ENCODE results near the gene PDC. TPM values are rescaled to one million over a fixed set of nuclear protein-coding genes. Genes with fewer than 3 reads are reported as not detected.

PDC gene
- total RNA-seq, result not detected

DNA sequence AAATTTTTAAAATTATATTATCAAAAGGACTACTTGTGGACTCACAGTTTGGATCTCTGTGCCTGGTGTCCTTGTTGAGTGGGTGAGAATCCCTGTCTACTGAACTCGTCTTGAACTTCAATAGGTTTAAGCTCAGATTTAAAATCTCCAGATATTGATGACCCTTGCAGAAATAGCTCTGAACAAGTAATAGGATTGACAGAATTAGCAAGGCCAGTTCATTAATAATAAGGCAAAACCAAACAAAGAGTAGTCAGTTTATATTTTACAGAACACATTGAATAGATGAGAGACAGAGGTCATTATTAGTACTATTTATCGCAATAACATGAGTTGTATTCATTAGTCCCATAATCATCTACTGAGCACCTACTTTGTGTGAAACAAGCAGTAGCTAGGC lies at the start of gene PDC:
Gene PDC, minus strand, starts transcription at position 101 of the 400 bp plus-strand sequence. CDS start 11,655 bp downstream, outside the sequence.
- intact Hi-C loops (cut with DNase I; ENCODE audit: low total_unique reads), result no loop called here
- no peak within 1 kb of the TSS for H3K4me3 ChIP-seq
- no peaks in the 10 kb centered on the region for H3K4me1 ChIP-seq
- TF ChIP-seq, protein P1, sequence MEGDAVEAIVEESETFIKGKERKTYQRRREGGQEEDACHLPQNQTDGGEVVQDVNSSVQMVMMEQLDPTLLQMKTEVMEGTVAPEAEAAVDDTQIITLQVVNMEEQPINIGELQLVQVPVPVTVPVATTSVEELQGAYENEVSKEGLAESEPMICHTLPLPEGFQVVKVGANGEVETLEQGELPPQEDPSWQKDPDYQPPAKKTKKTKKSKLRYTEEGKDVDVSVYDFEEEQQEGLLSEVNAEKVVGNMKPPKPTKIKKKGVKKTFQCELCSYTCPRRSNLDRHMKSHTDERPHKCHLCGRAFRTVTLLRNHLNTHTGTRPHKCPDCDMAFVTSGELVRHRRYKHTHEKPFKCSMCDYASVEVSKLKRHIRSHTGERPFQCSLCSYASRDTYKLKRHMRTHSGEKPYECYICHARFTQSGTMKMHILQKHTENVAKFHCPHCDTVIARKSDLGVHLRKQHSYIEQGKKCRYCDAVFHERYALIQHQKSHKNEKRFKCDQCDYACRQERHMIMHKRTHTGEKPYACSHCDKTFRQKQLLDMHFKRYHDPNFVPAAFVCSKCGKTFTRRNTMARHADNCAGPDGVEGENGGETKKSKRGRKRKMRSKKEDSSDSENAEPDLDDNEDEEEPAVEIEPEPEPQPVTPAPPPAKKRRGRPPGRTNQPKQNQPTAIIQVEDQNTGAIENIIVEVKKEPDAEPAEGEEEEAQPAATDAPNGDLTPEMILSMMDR (IDR thresholded peaks at IDR 0.05), result no peak
- H3K9me3 ChIP-seq, result no peaks in the 10 kb centered on the region
- no peaks in the 10 kb centered on the region for H3K36me3 ChIP-seq
- no peaks in the 10 kb centered on the region for H3K27me3 ChIP-seq
- no peak for DNase-seq
- no peak within 1 kb of the TSS for H3K27ac ChIP-seq

DNA sequence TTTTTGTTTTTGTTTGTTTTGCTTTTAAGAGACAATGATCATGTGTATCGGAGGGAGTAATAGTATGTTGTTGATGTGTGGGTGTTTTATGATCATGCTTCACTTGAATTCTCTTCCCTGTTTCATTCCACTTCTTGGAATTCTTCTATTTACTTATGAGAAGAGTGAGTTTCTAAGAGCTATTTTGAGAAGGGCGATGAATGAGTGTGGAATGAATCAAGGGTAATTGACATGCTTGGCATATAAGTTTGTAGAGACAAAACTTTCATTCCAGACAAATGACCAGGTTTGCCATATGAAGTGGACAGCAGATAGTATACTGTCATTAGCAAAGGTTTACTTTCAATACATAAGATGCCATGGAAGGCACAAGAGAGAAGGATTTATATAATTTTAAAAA lies 42.3 kb upstream of the PDC start:
- TF ChIP-seq, protein P1 (IDR thresholded peaks at IDR 0.05), result no peak
- H3K9me3 ChIP-seq, result peaks cover 0 to 5% of the 10 kb centered on the region in 2 donors
- H3K36me3 ChIP-seq, result no peaks in the 10 kb centered on the region
- no peaks in the 10 kb centered on the region for H3K27me3 ChIP-seq
- H3K4me1 ChIP-seq, result no peaks in the 10 kb centered on the region
- no peak for DNase-seq
- no peak overlapping the region for H3K4me3 ChIP-seq
- intact Hi-C loops (cut with DNase I; ENCODE audit: low total_unique reads), result no loop called here
- no peak overlapping the region for H3K27ac ChIP-seq

DNA sequence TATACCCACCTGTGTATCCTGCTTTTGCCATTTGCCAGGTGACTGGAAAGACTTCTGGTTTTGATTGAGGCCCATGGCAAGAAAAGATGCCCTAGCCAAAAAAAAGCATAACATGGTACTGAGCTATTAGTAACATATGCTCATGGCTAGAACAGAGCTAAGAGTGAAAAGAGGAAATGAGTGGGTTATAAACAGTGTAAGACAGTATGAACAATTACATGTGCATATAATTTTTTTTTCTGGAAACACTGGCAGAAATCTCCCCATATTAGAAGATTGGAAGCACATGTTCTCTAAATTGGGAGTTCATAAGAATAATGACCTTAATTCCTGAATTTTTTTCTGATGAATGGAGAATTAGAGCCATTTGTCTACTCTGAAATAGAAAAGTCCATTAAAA lies 41.2 kb upstream of the PDC start:
- Histone ChIP-seq H3K36me3 (no peaks in the 10 kb centered on the region), H3K27ac (no peak overlapping the region), H3K9me3 (peaks cover 0 to 5% of the 10 kb centered on the region in 2 donors), H3K4me1 (no peaks in the 10 kb centered on the region), H3K4me3 (no peak overlapping the region), H3K27me3 (no peaks in the 10 kb centered on the region)
- no peak for DNase-seq
- TF ChIP-seq, protein P1 (IDR thresholded peaks at IDR 0.05), result no peak
- TF ChIP-seq POLR2A (IDR thresholded peaks at IDR 0.05), result no peak
- intact Hi-C loops (cut with DNase I; ENCODE audit: low total_unique reads), result no loop called here

DNA sequence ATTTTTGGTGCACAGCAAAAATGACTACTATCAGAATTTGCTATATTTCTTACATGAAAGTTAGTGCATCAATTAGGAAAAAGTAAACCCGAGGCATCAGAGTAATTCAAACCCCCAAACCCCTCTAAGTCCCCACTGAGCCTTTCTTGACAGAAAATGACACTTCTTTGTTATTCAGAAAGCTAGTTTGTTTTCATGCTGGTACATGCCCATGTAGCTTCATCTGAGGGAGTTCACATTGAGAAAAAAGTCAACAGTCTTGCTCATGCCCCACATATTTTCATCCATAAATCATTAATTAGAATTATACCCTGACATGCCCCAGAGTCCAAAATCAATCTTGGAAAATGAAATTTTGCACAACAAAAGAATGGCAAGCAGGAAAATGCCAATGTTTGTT lies 39.9 kb upstream of the PDC start:
- TF ChIP-seq, protein P1 (IDR thresholded peaks at IDR 0.05), result no peak
- no peak for TF ChIP-seq POLR2A (IDR thresholded peaks at IDR 0.05)

DNA sequence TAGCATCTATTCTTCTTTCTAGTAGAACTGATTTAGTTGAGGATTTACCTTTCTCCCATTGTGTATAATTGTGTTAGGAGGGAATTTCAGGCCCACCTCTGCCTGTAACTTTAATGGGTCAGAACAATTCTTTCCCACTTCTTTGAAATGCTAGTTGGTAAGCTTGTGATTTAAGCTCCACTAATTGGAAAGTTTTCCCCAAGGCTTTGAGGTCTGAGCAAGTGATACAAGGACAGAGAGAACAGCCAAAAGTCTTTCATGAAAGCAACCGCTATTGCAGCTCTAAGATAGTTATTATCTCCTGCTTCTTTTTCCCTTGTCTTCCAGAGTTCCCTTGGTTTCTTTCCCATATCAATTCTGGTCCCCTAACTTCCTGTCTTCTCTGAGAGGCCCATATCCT lies 38.7 kb upstream of the PDC start:
- Histone ChIP-seq H3K27ac (no peak overlapping the region), H3K4me1 (no peaks in the 10 kb centered on the region), H3K36me3 (no peaks in the 10 kb centered on the region), H3K4me3 (no peak overlapping the region), H3K27me3 (no peaks in the 10 kb centered on the region), H3K9me3 (no peaks in the 10 kb centered on the region)
- DNase-seq, result no peak
- intact Hi-C loops (cut with DNase I; ENCODE audit: low total_unique reads), result no loop called here
- no peak for TF ChIP-seq POLR2A (IDR thresholded peaks at IDR 0.05)
- TF ChIP-seq, protein P1 (IDR thresholded peaks at IDR 0.05), result no peak

More for the DNA sequence above, 39.9 kb upstream of the PDC start:
- peaks cover 0 to 3% of the 10 kb centered on the region in 2 donors for H3K9me3 ChIP-seq
- H3K4me3 ChIP-seq, result no peak overlapping the region
- no peaks in the 10 kb centered on the region for H3K36me3 ChIP-seq
- no peak overlapping the region for H3K27ac ChIP-seq
- no peaks in the 10 kb centered on the region for H3K4me1 ChIP-seq
- H3K27me3 ChIP-seq, result no peaks in the 10 kb centered on the region
- no peak for DNase-seq
- intact Hi-C loops (cut with DNase I; ENCODE audit: low total_unique reads), result no loop called here
